ENCODE data around the gene MECP2. TPM values are rescaled to one million over a fixed set of nuclear protein-coding genes. Genes with fewer than 3 reads are reported as not detected.

MECP2 gene
- total RNA-seq, 1 experiment from 2014 or later: 88.9 TPM

DNA sequence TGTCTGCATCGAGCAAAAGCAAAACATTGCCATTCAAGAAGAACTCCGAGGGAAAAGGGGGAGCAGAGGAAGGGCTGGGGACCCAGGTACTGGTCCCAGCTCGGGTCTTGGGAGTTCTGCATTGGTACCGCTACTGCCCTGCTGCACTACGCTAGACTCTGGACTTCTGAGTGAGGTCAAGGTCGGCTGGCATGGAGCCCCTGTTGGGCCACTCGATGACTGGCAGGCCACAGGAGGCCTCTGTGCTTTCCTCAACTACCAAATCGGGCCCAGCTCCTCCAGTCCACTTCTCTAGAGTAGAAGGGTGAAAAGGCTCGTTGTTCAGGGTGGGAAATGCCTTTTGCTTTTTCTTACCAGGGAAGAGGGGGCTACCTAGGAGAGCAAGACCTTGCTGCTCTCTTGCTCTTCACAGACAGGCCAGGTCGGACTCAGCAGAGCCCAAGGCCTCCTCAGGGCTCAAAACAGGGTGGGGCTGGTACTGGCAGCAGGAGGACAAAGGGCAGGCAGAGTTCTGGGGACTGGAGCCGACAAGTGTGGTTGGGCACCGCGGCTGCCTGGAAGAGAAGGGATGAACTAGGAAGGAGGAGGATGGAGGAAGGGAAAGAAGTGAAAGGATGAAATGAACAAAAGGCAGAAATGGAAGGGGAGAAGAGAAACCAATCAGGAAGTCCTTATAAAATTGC lies 68.9 kb downstream of the MECP2 start:
- DNase-seq (ENCODE audit: low read depth, low spot score): no peak
- Histone ChIP-seq H3K9me3 (ENCODE audit: control insufficient read depth, insufficient read depth, low read depth, low read length) (no peaks in the 10 kb centered on the region), H3K4me3 (ENCODE audit: low read depth in 2 of 2, low read length in 2 of 2) (no peak overlapping the region), H3K4me1 (ENCODE audit: control insufficient read depth, insufficient read depth, low read length) (no peaks in the 10 kb centered on the region), H3K36me3 (ENCODE audit: control insufficient read depth, insufficient read depth, low read length) (no peaks in the 10 kb centered on the region; the same call in 1 of the 2 replicates), H3K27me3 (ENCODE audit: control insufficient read depth, insufficient read depth, low read length) (no peaks in the 10 kb centered on the region), H3K27ac (ENCODE audit: low read length) (no peak overlapping the region)
- no peak for ATAC-seq
- intact Hi-C loops (cut with micrococcal nuclease; ENCODE audit: unreplicated experiment) (no loop called here), in situ Hi-C loops (cut with HindIII; ENCODE audit: low pct_unique_long_range_greater_than_20kb, low sequenced_read_pairs) (no loop called here)
- no TSS peak for BruUV-seq (replicated peaks)
- ChIA-PET POLR2A (interaction anchor here (0.6 kb wide), 1 partner anchor 11 kb away, joined by 6 read pairs; no protein-coding TSS in a partner anchor), CTCF (interaction anchor here (0.6 to 0.7 kb wide), 2 partner anchors 8 to 343 kb away, joined by 3 read pairs; no protein-coding TSS in a partner anchor)
- TF ChIP-seq POLR2AphosphoS5 (IDR thresholded peaks at IDR 0.05; ENCODE audit: low read depth, low read length) (no peak), TCF7L2 (IDR thresholded peaks at IDR 0.05; ENCODE audit: low read depth, low read length) (no peak), SIN3A (IDR thresholded peaks at IDR 0.05; ENCODE audit: borderline replicate concordance, insufficient read depth, low read depth, low read length) (no peak)
- TF ChIP-seq, protein P1, sequence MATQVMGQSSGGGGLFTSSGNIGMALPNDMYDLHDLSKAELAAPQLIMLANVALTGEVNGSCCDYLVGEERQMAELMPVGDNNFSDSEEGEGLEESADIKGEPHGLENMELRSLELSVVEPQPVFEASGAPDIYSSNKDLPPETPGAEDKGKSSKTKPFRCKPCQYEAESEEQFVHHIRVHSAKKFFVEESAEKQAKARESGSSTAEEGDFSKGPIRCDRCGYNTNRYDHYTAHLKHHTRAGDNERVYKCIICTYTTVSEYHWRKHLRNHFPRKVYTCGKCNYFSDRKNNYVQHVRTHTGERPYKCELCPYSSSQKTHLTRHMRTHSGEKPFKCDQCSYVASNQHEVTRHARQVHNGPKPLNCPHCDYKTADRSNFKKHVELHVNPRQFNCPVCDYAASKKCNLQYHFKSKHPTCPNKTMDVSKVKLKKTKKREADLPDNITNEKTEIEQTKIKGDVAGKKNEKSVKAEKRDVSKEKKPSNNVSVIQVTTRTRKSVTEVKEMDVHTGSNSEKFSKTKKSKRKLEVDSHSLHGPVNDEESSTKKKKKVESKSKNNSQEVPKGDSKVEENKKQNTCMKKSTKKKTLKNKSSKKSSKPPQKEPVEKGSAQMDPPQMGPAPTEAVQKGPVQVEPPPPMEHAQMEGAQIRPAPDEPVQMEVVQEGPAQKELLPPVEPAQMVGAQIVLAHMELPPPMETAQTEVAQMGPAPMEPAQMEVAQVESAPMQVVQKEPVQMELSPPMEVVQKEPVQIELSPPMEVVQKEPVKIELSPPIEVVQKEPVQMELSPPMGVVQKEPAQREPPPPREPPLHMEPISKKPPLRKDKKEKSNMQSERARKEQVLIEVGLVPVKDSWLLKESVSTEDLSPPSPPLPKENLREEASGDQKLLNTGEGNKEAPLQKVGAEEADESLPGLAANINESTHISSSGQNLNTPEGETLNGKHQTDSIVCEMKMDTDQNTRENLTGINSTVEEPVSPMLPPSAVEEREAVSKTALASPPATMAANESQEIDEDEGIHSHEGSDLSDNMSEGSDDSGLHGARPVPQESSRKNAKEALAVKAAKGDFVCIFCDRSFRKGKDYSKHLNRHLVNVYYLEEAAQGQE (IDR thresholded peaks at IDR 0.05; ENCODE audit: insufficient read depth in 1 of 2, low read depth in 2 of 2, low read length in 1 of 2): no peak
- TF ChIP-seq, protein P2, sequence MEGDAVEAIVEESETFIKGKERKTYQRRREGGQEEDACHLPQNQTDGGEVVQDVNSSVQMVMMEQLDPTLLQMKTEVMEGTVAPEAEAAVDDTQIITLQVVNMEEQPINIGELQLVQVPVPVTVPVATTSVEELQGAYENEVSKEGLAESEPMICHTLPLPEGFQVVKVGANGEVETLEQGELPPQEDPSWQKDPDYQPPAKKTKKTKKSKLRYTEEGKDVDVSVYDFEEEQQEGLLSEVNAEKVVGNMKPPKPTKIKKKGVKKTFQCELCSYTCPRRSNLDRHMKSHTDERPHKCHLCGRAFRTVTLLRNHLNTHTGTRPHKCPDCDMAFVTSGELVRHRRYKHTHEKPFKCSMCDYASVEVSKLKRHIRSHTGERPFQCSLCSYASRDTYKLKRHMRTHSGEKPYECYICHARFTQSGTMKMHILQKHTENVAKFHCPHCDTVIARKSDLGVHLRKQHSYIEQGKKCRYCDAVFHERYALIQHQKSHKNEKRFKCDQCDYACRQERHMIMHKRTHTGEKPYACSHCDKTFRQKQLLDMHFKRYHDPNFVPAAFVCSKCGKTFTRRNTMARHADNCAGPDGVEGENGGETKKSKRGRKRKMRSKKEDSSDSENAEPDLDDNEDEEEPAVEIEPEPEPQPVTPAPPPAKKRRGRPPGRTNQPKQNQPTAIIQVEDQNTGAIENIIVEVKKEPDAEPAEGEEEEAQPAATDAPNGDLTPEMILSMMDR (IDR thresholded peaks at IDR 0.05): no peak

DNA sequence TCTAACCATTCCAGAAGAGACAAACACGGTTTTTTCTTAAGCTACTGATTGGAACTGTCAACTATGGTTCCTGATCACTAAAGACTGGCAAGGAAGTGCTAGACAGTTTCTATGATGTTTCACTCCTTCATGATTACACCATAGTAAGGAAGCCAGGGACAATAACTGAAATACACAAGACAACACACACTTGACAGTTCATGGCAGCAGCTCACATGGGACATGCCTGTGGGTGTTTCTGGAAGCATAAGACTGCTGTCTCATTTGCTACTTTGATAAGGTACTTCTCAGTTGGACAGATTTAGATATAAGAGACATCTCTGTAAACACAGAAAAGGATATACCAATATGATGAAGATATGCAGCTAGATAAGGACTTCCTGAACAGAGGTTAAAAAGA lies 69.5 kb downstream of the MECP2 start:
- ChIA-PET CTCF (interaction anchor here (2.2 kb wide), 1 partner anchor 14 kb away, joined by 6 read pairs; no protein-coding TSS in a partner anchor), POLR2A (interaction anchor here (0.6 kb wide), 1 partner anchor 10 kb away, joined by 6 read pairs; no protein-coding TSS in a partner anchor)
- ATAC-seq: no peak
- no peak for DNase-seq (ENCODE audit: low read depth, low spot score)
- H3K4me1 ChIP-seq (ENCODE audit: control insufficient read depth, insufficient read depth, low read length): peaks cover 6% of the 10 kb centered on the region
- no peaks in the 10 kb centered on the region for H3K27me3 ChIP-seq (ENCODE audit: control insufficient read depth, insufficient read depth, low read length)
- no peak overlapping the region for H3K27ac ChIP-seq (ENCODE audit: low read length)
- no peak overlapping the region for H3K4me3 ChIP-seq (ENCODE audit: low read depth in 2 of 2, low read length in 2 of 2)
- TF ChIP-seq POLR2AphosphoS5 (IDR thresholded peaks at IDR 0.05; ENCODE audit: low read depth, low read length) (no peak), SIN3A (IDR thresholded peaks at IDR 0.05; ENCODE audit: borderline replicate concordance, insufficient read depth, low read depth, low read length) (no peak)
- TF ChIP-seq, protein P2 (IDR thresholded peaks at IDR 0.05): no peak
- in situ Hi-C loops (cut with HindIII; ENCODE audit: low pct_unique_long_range_greater_than_20kb, low sequenced_read_pairs) (no loop called here), intact Hi-C loops (cut with micrococcal nuclease; ENCODE audit: unreplicated experiment) (no loop called here)
- BruUV-seq (replicated peaks): no TSS peak
- no peaks in the 10 kb centered on the region; the same call in 1 of the 2 replicates for H3K36me3 ChIP-seq (ENCODE audit: control insufficient read depth, insufficient read depth, low read length)
- H3K9me3 ChIP-seq (ENCODE audit: control insufficient read depth, insufficient read depth, low read depth, low read length): no peaks in the 10 kb centered on the region
